GM19455 (cell line): ENCODE results near the gene VLDLR.

Source experiments
- ATAC-seq: cut with Tn5 transposase; IDR thresholded peaks from one replicate; pipeline ENCODE4 v1.9.1; 2021; ENCODE audit not compliant: unreplicated experiment

The VLDLR gene

DNA sequence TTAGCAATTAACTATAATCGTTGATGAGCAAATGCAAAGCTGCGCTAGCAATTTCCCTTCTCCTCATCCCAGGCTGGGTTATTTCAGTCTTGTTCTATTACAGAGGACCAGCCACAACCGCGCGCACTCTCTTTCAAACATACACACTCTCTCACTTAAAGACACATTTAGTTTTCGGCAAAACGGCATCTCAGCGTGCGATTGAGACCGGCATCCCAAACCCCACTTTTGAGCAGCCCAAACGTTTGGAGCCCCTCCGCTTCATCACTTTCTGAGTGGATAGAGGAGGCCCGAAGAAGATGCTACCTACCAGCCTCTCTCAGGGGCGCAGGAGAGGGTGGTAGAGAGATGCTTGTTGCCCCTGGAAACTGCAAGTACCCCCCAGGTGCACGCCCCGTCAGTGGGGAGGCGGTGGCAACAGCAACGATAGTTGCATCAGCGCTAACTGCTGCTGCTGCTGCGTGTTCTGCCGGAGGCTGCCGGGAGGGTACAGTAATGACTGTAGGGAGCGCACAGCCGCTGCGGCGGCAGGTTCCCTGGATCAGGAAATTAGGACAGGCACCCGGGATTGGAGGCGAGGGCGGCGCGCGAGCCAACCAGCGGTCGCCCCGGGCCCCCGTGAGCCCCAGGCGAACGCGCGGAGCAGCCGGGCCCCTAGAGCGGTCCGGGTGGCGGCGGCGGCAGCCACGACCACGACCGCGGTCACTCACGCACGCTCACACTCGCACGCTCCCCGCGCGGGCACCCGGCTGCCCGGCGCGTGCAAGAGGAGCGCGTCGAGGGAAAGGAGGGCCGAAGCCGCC is 467 bp upstream of the VLDLR start:
- ATAC-seq, result peak; percentile 32

- peak; percentile 32 for ATAC-seq
Observed at GRCh38 chr9:2622461-2623287, 1.1 kb downstream of the VLDLR start.

DNA sequence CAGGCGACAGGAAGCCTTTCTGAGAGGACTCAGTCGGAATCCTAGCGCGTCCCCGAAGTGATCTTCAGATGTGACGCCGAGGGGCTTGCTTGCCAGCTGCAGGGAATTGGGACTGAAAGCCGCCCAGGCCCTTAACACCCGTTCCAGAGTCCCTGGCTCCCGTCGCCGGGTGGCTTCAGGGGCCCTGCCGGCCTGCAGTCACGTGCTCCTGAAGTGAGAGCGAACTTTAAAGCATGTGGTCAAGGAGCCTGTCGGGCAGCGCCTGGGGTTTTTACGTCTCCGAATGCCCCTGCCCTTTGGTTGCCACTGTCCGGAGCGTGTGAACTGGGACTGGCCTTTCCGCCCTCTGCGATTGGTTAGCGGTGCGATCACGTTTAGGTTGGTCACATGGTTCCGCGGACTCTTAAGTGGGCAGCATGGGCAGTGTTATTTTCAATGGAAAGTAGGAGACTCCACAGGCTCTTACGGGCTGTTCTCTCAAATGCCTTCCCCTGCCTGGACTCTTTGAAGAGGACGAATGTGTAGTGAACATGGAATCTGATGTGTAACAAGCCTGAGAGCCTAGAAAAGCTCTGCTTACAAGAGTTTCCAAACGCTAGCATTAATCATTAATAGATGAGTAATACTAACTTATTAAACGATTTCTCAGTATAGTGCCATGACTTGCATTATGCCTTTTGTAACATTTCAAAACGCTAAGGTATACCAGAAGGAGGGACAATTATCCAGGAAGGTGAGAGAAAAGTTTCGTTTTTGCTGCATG is 1.9 kb downstream of the VLDLR start:
- ATAC-seq, result no peak

- no peak for ATAC-seq
Observed at GRCh38 chr9:2624051-2624682, 2.6 kb downstream of the VLDLR start.

- no peak for ATAC-seq
Observed at GRCh38 chr9:2625427-2625826, 3.8 kb downstream of the VLDLR start.

DNA sequence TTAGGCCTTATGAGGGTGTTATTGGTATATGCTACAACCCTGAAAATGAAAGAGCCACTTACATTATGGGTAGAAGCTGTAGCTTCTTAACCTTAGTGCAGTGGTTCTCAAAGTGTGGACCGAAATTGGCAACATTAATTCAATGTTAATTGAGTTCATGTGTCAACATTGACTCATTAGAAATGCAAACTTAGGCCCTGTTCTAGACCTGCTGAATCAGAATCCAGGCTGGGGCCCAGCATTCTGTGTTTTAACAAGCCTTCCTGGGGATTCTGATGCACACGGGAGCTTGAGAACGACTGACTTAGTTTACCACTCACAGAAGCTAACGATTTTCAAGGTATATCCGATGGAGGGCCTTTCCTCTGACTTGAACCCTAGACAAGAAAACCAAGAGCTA is 7.3 kb downstream of the VLDLR start:
- ATAC-seq, result no peak

- ATAC-seq, result no peak
Observed at GRCh38 chr9:2630158-2630557, 8.6 kb downstream of the VLDLR start.

DNA sequence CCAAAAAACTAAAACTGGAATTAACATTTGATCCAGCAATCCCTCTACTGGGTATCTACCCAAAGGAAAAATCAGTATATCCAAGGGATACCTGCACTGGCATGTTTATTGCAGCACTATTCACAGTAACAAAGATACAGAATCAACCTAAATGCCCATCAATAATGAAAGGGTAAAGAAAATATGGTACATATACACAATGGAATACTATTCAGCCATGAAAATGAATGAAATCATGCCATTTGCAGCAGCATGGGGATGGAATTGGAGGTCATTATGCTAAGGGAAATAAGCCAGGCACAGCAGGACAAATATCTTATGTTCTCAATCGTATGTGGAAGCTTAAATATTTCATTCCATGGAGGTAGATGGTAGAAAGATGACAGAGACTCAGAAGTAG is 9.7 kb downstream of the VLDLR start:
- ATAC-seq, result no peak

DNA sequence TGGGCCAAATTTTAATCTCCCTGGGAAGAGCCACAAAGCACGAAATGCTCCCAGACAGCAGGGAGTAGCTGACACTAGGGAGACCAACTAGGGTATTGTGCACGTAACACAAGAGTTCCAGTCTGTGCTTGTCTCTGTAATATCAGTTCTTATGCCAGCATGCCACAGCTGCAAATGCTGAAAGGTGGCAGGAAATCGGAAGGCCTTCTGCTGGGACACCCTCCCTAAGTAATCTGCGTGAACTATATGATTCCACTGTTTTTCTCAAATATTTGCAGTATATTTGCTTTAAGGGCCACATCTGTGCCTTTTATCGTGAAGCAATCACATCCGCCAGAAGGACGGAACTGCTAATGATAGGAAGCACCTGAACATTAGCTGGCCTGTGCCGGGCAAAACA is 12.6 kb downstream of the VLDLR start:
- ATAC-seq, result no peak

DNA sequence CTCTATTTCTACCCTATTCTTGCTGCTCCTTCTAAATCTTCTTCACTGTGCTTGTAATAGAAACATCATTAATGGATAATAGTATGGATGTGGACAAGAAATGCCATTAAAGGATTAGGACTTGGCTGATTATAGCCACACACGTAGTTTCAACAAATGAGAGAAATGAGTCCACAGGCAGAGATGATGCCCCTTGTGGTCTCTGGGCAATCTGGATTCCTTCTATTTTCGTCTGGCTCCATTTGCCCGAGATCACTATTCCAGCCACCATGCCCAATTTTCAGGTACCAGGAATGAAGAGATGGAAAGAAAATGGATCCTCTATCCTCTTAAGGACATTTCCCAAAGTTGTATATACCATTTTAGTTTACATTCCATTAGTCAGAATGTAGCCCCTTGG is 13.2 kb downstream of the VLDLR start:
- no peak for ATAC-seq

DNA sequence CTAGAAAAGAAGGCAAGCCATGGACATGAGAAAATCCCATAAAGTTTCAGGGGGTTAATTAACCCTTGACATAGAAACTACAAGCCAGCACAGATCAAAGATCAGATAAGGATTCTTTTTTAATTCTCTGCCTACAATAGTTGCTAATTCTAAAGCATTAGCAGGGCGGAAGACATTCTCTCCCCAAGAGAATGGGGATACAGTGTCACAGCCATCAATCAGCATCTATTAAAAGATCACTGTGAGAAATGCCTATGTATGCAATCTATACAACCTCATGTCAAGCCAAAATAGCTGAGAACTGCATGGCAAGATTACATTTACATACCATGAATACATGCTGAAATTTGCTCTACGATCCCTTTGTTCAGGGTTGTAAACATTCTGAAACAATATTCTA is 14.3 kb downstream of the VLDLR start:
- no peak for ATAC-seq

DNA sequence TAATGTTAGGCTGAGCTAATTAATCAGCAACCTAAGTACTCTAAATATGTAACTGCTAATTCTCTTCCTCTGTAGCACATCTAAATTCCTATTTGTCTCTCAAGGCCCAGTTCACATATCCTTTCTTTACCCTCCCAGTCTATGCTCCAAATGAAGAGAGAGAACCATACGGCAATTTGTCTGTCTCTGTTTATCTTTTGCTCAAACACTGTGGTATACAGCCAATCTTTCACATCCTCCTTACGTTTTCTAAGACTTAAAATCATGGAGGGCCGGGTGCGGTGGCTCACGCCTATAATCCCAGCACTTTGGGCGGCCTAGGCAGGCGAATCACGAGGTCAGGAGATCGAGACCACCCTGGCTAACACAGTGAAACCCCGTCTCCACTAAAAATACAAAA is 15.8 kb downstream of the VLDLR start:
- no peak for ATAC-seq

DNA sequence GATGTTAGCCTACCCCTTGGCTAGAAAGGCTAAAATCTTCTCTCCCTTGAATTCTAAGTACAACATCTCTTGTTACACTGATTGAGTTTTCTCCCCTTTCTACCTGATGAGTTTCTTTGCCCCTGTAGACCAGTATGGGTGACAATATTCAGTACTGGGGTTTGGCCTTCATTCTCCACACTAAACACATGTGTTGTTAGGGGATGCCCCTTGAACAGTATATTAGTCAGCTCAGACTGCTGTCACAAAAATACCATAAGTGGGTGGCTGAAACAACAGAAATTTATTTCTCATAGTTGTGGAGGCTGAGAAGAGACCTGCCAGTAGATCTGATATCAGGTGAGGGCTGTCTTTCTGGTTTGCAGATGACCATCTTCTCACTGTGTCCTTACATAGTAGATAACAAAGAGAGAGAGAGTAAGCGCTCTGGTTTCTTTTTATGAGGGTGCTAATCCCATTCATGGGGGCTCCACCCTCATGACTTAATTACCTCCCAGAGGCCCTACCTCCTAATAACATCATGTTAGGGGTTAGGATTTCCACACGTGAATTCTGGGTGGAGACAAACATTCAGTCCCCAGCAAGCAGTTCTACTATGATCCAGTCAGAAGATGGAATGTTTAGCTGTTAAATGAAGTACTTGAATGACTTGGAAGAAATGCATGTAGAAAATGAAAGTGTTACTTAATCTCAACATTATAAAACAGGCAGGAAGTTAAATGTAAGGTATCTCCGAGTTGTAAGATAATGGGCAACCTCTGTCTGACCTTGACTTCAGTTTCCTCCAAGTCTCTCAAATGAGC is 17.5 kb downstream of the VLDLR start:
- ATAC-seq, result peak; percentile 78

DNA sequence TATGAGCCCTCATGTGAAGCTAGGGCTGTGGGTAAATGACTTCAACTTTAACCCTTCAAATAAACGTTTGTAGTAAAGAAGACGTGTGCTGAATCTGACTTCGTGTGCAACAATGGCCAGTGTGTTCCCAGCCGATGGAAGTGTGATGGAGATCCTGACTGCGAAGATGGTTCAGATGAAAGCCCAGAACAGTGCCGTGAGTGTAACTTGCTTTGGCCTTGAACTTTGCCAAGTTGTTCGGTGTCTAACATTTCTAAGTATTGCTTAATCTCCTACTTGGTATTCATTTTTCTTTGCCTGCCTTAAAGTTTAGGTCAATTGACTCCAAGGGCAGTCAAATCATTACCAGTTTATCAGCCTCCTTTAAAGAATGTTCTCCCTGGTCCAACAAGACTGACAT is 18.2 kb downstream of the VLDLR start:
- no peak for ATAC-seq

- no peak for ATAC-seq
Observed at GRCh38 chr9:2640570-2640969, 19.0 kb downstream of the VLDLR start.

DNA sequence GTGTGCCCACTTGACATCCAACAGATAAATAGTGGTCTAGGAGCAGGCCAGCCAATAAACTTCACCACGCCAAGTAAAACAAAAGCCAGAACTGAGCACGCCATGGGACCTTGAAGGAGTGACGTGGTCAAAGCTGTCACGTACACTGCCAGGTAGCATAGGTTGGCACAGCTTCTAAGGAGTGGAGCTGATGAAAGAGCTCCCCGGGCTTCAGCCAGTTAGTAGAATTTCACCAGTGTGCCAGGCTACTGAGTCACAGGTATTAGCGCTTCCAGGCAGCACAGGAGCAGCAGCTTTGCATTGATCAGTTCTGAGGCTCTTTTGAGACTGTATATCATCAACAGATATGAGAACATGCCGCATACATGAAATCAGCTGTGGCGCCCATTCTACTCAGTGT is 19.4 kb downstream of the VLDLR start:
- no peak for ATAC-seq

GRCh38 chr9:2642068-2642467 is 20.5 kb downstream of the VLDLR start:
- no peak for ATAC-seq

- ATAC-seq, result peak; percentile 65
Observed at GRCh38 chr9:2645569-2645968, 24.0 kb downstream of the VLDLR start.

GRCh38 chr9:2655411-2655901 is 33.9 kb downstream of the VLDLR start:
- ATAC-seq, result no peak

- ATAC-seq, result no peak
Observed at GRCh38 chr9:2657427-2657826, 35.8 kb downstream of the VLDLR start.
